Activated naive CD8-positive, alpha-beta T cell treated with anti-CD3 and anti-CD28 coated beads for 36 hours (primary cell): ENCODE measurements around the gene COL5A2. TPM values are rescaled to one million over a fixed set of nuclear protein-coding genes. Genes with fewer than 3 reads are reported as not detected.

ENCODE experiments used
- DNase-seq: peaks from one replicate; pipeline ENCODE4 v3.0.0; 2021
- H3K27ac Mint-ChIP-seq: one replicate; pipeline ENCODE4 v1.8.0; 2022; ENCODE audit warnings: mild to moderate bottlenecking, moderate library complexity, mixed read lengths
- H3K27me3 Mint-ChIP-seq: one replicate; pipeline ENCODE4 v1.8.0; 2022; ENCODE audit warnings: mild to moderate bottlenecking, mixed read lengths
- H3K36me3 Mint-ChIP-seq: one replicate; pipeline ENCODE4 v1.8.0; 2021; ENCODE audit warnings: mild to moderate bottlenecking, mixed read lengths
- H3K4me1 Mint-ChIP-seq: one replicate; pipeline ENCODE4 v1.8.0; 2021; ENCODE audit warnings: mixed read lengths
- H3K4me3 Mint-ChIP-seq: one replicate; pipeline ENCODE4 v1.8.0; 2022; ENCODE audit warnings: mild to moderate bottlenecking, moderate library complexity, mixed read lengths
- H3K9me3 Mint-ChIP-seq: one replicate; pipeline ENCODE4 v1.8.0; 2022; ENCODE audit warnings: mixed read lengths
- total RNA-seq, 2 experiments: library from RNA; stranded (reverse); gene quantifications; one replicate each; pipeline ENCODE4 v1.2.3, GENCODE V29; 2021

Gene COL5A2
- total RNA-seq, 2 experiments from 2014 or later = 3.1 to 3.3 TPM

DNA sequence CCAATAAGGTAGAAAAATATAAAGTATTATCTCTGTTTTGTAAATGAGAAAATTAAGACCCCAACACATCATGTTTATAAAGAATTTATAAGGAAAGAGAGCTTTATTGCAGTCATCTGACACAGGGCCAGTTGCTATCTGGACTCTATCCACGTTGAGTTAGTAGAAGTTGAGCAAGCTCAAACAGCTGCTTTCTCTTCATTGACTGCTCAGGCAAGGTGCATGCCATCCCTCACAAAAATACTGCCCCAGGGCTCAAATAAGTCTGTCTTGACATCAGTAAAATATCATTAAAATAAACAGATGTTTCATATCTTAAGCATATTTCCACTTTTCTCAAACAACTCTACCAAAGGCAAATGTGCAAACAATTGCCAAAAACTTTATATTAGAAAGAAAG, 14.8 kb downstream of the COL5A2 start:
- H3K4me3 Mint-ChIP-seq = no peak overlapping the region
- H3K27me3 Mint-ChIP-seq = no peaks in the 10 kb centered on the region
- no peaks in the 10 kb centered on the region for H3K9me3 Mint-ChIP-seq
- no peaks in the 10 kb centered on the region for H3K4me1 Mint-ChIP-seq
- H3K36me3 Mint-ChIP-seq = peaks cover 2% of the 10 kb centered on the region
- H3K27ac Mint-ChIP-seq = no peak overlapping the region
- DNase-seq = no peak

DNA sequence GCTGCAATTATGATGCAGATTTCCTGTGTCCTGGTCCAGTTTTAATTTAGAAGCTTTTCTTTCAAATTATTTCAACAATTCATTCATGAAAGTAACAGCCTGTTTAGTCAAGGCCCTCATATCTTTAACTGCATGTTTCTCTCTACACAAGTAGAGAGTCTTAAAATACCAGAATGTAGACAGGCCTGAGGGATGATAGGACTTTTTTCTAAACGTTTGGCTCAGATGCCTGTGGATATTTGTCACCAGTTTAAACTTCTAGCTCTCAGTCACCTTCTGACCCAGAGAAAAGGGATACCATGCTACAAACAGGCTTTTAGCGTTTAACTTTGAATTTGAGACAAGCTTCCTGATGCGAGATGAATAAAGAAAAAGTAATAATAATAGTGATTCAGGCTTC, 15.7 kb downstream of the COL5A2 start:
- H3K27ac Mint-ChIP-seq = no peak overlapping the region
- no peak for DNase-seq
- no peaks in the 10 kb centered on the region for H3K4me1 Mint-ChIP-seq
- H3K36me3 Mint-ChIP-seq = peaks cover 2% of the 10 kb centered on the region
- H3K27me3 Mint-ChIP-seq = no peaks in the 10 kb centered on the region
- H3K4me3 Mint-ChIP-seq = no peak overlapping the region
- H3K9me3 Mint-ChIP-seq = no peaks in the 10 kb centered on the region

DNA sequence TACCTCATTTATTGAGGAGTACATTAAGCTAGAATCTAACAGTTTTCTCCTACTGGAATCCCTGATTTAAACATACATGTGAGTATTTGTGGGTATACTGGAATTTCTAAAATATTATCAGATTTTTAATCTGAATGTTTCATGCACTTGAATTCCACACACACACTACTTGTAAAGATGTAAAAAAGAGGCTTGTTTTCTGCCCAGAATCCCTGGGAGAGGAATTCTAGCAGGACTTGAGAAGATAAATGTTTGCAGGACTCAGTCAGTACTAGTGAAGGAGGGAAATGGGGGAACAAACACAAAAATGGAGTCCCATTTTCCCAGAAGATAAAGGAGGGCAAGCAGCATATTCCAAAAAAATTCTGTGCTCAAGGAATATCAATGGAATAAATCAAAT, 17.0 kb downstream of the COL5A2 start:
- H3K36me3 Mint-ChIP-seq = peaks cover 2% of the 10 kb centered on the region
- no peaks in the 10 kb centered on the region for H3K27me3 Mint-ChIP-seq
- no peaks in the 10 kb centered on the region for H3K4me1 Mint-ChIP-seq
- H3K27ac Mint-ChIP-seq = no peak overlapping the region
- DNase-seq = no peak
- no peak overlapping the region for H3K4me3 Mint-ChIP-seq
- H3K9me3 Mint-ChIP-seq = no peaks in the 10 kb centered on the region

DNA sequence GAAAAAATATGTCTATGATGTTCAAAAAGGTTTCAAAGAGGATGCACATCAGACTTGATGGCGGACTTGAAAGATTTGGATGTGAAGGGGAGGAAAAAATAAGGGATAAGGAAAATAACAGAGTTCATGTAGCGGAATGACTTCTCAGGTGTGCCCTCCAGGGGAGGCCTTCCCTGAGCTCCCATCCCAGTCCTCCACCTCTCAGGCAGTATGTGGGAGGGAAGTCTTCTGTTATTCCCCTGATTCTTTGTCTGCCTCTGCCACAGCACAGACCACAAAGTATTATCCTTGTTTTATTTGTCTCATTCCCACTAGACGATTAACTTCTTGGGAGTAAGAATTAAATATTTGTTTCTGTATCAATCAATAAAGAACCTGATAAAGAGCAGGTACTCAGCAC, 17.7 kb downstream of the COL5A2 start:
- DNase-seq = no peak
- no peaks in the 10 kb centered on the region for H3K27me3 Mint-ChIP-seq
- H3K9me3 Mint-ChIP-seq = no peaks in the 10 kb centered on the region
- no peaks in the 10 kb centered on the region for H3K4me1 Mint-ChIP-seq
- no peak overlapping the region for H3K4me3 Mint-ChIP-seq
- H3K27ac Mint-ChIP-seq = no peak overlapping the region
- peaks cover 2% of the 10 kb centered on the region for H3K36me3 Mint-ChIP-seq

DNA sequence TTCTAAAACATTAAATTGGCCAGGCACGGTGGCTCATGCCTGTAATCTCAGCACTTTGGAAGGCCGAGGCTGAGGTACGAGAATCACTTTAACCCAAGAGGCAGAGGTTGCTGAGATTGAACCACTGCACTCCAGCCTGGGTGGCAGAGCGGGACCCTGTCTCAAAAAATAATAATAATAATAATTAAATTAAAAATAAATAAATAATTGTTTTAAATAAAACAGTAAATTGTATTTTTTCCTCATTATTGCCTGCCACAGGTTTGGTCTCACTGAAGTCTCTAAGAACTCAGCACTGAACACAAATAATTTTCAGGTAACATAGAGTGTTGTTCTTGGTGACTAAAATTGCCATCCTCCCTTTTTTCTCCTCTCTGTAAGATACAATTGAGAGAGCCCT, 19.8 kb downstream of the COL5A2 start:
- Mint-ChIP-seq H3K27ac (no peak overlapping the region), H3K4me1 (no peaks in the 10 kb centered on the region), H3K36me3 (peaks cover 2% of the 10 kb centered on the region), H3K9me3 (no peaks in the 10 kb centered on the region), H3K4me3 (no peak overlapping the region), H3K27me3 (no peaks in the 10 kb centered on the region)
- DNase-seq = no peak

DNA sequence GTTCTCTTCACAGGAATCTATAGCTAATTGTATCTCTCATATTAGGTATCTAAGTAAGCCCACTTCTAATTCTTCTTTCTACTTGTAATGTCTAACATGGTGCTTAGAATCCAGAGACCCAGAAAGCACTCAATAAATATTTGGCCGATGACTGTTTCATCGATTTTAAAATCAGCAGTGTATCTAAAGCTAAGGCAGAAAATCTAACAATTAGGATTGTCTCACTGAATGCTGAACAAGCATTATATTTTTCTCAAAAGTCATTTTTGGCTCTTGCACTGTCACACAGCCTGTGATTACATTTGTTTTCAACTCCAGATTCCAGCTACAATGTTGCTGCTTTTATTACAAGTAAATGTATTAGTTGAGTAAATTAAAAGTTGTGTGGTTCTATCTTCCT, 20.3 kb downstream of the COL5A2 start:
- H3K9me3 Mint-ChIP-seq = no peaks in the 10 kb centered on the region
- no peak overlapping the region for H3K4me3 Mint-ChIP-seq
- no peak for DNase-seq
- H3K4me1 Mint-ChIP-seq = no peaks in the 10 kb centered on the region
- H3K36me3 Mint-ChIP-seq = peaks cover 2% of the 10 kb centered on the region
- H3K27ac Mint-ChIP-seq = no peak overlapping the region
- H3K27me3 Mint-ChIP-seq = no peaks in the 10 kb centered on the region

DNA sequence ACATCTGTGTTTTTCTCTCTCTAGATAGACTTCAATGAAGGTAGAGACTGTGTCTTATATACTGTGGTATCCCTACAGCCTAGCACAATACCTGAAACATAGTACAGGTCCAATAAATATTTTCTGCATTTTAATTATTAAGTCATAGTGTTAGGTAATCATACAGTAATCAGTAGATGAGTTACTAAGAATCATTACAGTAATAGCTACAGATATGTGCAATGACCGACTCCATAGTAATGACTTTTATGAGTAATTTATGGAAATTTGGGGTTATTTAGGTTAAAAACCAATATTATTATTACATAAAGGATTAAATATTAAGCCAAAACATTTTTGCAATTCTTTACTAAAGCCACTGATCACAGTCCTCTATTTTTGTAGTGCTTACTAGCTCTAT, 21.6 kb downstream of the COL5A2 start:
- no peaks in the 10 kb centered on the region for H3K27me3 Mint-ChIP-seq
- H3K4me1 Mint-ChIP-seq = no peaks in the 10 kb centered on the region
- H3K9me3 Mint-ChIP-seq = no peaks in the 10 kb centered on the region
- no peak overlapping the region for H3K4me3 Mint-ChIP-seq
- no peaks in the 10 kb centered on the region for H3K36me3 Mint-ChIP-seq
- H3K27ac Mint-ChIP-seq = no peak overlapping the region
- no peak for DNase-seq

DNA sequence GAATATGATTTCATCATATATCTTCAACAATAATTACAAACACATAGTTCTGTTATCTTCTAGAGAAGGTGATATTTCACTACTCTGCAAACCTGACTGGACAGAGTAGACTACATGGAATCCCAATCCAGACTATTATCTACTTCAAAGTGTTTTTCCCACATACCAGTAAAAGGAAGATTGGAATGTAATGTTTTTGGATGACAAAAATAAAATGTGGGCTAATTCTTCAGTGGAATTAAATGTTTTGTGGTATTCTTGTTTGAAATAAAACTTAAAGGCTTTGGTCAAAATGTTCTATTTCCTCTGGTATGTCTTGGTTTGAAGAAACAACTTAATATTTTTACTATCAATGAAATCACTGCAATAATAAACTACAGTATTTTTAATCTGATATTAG, 22.1 kb downstream of the COL5A2 start:
- Mint-ChIP-seq H3K4me3 (no peak overlapping the region), H3K36me3 (no peaks in the 10 kb centered on the region), H3K9me3 (no peaks in the 10 kb centered on the region), H3K4me1 (no peaks in the 10 kb centered on the region), H3K27ac (no peak overlapping the region), H3K27me3 (no peaks in the 10 kb centered on the region)
- DNase-seq = no peak

DNA sequence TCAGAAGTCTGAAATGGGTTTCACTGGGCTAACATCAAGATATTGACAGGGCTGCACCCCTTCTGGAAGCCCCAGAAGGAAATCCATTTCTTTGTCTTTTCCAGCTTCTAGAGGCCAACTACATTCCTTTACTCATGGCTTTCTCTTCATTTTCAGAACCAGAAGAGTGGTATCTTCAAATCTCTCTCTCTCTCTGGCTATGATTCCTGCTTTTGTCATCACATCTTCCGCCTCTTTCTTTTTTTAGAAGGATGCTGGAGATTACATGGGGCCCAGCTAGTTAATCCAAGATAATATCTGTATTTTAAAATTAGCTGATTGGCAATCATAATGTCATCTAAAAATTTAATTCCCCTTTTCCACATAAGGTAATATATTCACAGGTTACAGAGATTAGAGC, 23.8 kb downstream of the COL5A2 start:
- DNase-seq = no peak
- H3K4me1 Mint-ChIP-seq = no peaks in the 10 kb centered on the region
- no peak overlapping the region for H3K27ac Mint-ChIP-seq
- H3K27me3 Mint-ChIP-seq = no peaks in the 10 kb centered on the region
- no peaks in the 10 kb centered on the region for H3K36me3 Mint-ChIP-seq
- no peak overlapping the region for H3K4me3 Mint-ChIP-seq
- H3K9me3 Mint-ChIP-seq = no peaks in the 10 kb centered on the region

DNA sequence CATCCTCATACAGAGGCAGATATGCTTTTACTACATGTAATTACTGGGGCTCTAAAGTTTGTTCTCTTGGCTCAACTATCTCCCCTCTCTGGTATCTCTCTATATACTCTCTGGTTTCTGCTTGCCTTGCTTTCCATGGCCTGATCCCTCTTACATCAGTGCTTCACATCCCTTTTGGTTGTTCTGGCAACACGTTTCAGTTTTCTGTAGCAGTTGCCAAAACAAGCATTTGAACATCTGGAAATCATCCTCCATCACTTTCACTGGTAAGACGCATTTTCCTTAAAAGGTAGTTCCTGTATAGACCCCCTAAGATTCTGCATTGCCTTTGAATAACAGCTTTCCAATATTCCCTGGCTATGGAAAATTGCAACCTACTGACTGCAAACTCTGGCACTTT, 25.9 kb downstream of the COL5A2 start:
- H3K27me3 Mint-ChIP-seq = no peaks in the 10 kb centered on the region
- H3K9me3 Mint-ChIP-seq = no peaks in the 10 kb centered on the region
- H3K4me3 Mint-ChIP-seq = no peak overlapping the region
- no peaks in the 10 kb centered on the region for H3K4me1 Mint-ChIP-seq
- H3K36me3 Mint-ChIP-seq = no peaks in the 10 kb centered on the region
- no peak overlapping the region for H3K27ac Mint-ChIP-seq
- no peak for DNase-seq

DNA sequence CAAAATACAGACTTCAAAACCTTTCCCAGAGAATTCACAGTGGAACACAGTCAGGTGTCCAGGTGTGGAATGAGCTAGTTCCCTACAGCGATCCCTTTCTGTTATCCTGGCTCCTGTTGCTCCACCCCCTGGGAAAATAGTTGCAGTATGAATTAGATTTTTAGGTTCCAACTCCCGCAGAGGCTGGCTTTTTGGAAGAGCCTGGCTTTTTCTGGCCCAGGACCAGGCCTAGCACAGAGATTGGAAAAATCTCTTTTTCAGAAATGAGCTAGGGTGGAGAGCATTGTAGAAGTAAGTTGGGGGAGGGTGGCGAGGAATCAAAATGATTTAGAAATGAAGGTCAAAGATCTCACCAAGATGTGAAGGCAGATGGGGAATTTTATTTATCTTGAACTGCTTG, 27.1 kb downstream of the COL5A2 start:
- H3K27me3 Mint-ChIP-seq = no peaks in the 10 kb centered on the region
- no peak for DNase-seq
- H3K9me3 Mint-ChIP-seq = no peaks in the 10 kb centered on the region
- H3K36me3 Mint-ChIP-seq = no peaks in the 10 kb centered on the region
- no peak overlapping the region for H3K27ac Mint-ChIP-seq
- no peak overlapping the region for H3K4me3 Mint-ChIP-seq
- H3K4me1 Mint-ChIP-seq = no peaks in the 10 kb centered on the region

DNA sequence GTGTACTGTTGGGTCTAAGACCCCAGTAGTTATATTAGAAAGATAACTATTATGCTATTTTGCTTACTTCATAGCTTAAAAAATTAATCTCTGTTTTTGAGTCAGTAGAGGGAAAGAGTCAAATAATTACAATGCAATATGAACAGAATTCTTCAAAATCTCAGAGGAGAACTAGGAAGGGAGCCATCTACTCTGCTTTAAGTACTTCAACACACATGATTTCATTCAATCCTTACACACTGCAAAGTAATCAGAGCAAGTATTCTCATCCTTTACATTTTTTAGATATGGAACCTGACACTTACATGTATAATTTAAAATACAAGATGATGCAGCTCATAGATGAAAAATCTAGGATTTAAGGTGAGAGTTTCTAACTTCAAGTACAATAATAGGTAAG, 27.7 kb downstream of the COL5A2 start:
- Mint-ChIP-seq H3K4me3 (no peak overlapping the region), H3K27ac (no peak overlapping the region), H3K4me1 (no peaks in the 10 kb centered on the region), H3K9me3 (no peaks in the 10 kb centered on the region), H3K27me3 (no peaks in the 10 kb centered on the region), H3K36me3 (no peaks in the 10 kb centered on the region)
- no peak for DNase-seq

DNA sequence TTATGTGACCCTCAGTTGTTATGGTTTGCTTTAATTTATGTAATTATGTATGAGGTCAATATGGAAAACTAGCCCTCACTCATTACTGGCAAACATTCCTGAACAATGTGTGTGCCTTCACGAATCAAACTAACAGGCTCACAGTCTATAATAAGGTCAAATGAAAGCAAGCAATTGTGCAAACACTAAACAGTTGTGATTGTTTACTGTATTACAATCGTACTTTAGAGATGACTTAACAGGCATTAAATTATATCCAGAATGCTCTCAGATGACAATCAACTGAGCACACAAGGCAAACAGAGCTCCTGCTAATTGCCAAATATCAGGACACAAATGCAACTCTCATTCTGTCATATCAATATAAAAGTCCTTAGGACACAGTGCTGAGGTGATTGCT, 29.5 kb downstream of the COL5A2 start:
- Mint-ChIP-seq H3K4me1 (no peaks in the 10 kb centered on the region), H3K27me3 (no peaks in the 10 kb centered on the region), H3K4me3 (no peak overlapping the region), H3K27ac (no peak overlapping the region), H3K36me3 (no peaks in the 10 kb centered on the region), H3K9me3 (no peaks in the 10 kb centered on the region)
- no peak for DNase-seq

DNA sequence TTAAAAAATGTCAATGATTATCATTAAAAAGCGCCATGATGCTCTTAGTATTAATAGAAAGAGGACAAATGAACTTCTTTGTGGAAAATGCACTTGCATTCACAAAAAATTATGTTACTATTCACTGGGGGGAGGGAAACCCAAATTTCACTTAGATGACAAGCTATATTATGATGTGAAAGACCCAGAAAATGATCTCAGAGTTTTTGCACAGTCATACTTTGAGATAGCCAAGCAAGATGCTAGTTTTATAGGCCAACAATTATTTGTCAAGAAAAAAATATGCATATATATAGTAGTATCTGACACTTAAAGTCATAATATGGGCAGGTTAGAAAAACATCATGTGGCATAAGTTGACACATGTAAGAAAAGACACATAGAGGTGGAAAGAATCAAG, 31.6 kb downstream of the COL5A2 start:
- DNase-seq = no peak
- H3K27me3 Mint-ChIP-seq = no peaks in the 10 kb centered on the region
- no peak overlapping the region for H3K4me3 Mint-ChIP-seq
- peaks cover 3% of the 10 kb centered on the region for H3K4me1 Mint-ChIP-seq
- no peak overlapping the region for H3K27ac Mint-ChIP-seq
- H3K36me3 Mint-ChIP-seq = no peaks in the 10 kb centered on the region
- no peaks in the 10 kb centered on the region for H3K9me3 Mint-ChIP-seq

DNA sequence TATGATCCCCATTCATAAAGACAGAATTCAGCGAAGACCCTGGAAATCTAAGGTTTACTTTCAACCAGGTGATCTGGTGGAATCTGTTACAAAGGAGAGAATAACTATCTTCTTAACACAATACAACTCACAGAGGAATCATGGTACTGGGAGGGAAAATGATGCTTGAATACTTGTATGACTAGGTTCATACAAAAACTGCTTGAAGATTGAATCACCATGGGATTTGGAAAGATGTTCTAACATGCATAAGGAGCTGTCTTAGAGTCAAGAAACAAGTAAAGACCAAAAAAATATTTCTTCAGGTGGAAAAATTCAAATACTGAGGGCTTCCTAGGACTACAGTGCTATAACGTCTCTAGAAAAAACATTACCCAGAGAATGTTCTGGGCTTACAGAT, 32.2 kb downstream of the COL5A2 start:
- Mint-ChIP-seq H3K9me3 (no peaks in the 10 kb centered on the region), H3K27me3 (no peaks in the 10 kb centered on the region), H3K36me3 (no peaks in the 10 kb centered on the region), H3K4me1 (peaks cover 3% of the 10 kb centered on the region), H3K27ac (no peak overlapping the region), H3K4me3 (no peak overlapping the region)
- DNase-seq = no peak

DNA sequence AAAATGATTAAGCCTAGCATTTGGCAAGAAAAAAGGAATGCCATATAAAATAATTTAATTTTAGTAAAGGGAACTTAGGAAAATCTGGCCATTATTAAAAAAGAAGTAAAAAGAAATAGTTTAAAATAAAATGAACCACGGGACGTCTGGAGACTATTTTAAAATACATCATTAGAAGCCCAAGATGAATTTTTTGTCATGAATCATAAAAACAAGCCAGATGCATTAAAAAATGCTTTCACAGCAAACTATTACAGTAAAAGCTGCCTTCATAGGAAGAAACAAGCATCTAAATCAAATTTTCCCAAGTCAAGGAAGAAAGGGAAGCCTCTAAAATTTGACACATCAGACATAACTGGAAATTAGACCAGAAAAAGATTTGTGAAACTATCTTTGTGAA, 33.0 kb downstream of the COL5A2 start:
- no peaks in the 10 kb centered on the region for H3K36me3 Mint-ChIP-seq
- H3K27me3 Mint-ChIP-seq = no peaks in the 10 kb centered on the region
- no peaks in the 10 kb centered on the region for H3K9me3 Mint-ChIP-seq
- no peak for DNase-seq
- no peak overlapping the region for H3K27ac Mint-ChIP-seq
- H3K4me3 Mint-ChIP-seq = no peak overlapping the region
- peaks cover 3% of the 10 kb centered on the region for H3K4me1 Mint-ChIP-seq

DNA sequence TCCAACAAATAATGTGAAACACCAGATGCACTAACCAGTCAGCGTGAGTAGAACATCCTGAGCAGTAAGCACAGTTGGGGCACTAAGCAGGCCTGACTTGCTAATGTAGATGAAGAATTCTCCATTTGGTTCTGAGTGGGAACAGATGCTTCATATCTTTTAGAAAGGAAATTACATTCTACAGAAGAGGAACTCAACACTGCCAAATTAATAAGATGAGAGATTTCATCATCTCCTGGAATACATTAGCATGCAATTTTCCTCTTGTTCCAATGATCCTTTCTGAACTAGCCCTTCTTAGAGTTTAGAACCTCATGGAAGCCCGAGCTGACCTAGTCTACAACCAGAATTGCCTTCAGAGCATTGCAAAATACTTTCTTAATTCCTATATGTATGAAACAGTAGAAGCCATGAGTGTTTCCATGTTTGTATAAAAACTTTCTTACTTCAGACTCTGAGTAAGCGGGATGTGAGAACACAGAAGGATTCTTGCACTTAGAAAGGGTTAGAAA, 34.8 kb downstream of the COL5A2 start:
- no peaks in the 10 kb centered on the region for H3K9me3 Mint-ChIP-seq
- H3K4me1 Mint-ChIP-seq = peaks cover 3% of the 10 kb centered on the region
- H3K27ac Mint-ChIP-seq = no peak overlapping the region
- DNase-seq = no peak
- no peaks in the 10 kb centered on the region for H3K27me3 Mint-ChIP-seq
- no peaks in the 10 kb centered on the region for H3K36me3 Mint-ChIP-seq
- H3K4me3 Mint-ChIP-seq = no peak overlapping the region
